Stimulated activated CD8-positive, alpha-beta memory T cell treated with anti-CD3 and anti-CD28 coated beads, Interleukin-7, amount 100 ng/mL, for 4 hours (primary cell): ENCODE measurements around the gene TMC8.

Experiments
- DNase-seq, 2 donors: peaks; one replicate each; pipeline ENCODE4 v3.0.0-alpha.2; 2020; ENCODE audit warnings: low read depth in 2 of 2

The TMC8 gene

GRCh38 chr17:78180083-78180482 lies 49.5 kb downstream of the TMC8 start:
- no peak for DNase-seq

- DNase-seq: no peak
Observed at GRCh38 chr17:78180508-78180907, 49.9 kb downstream of the TMC8 start.

GRCh38 chr17:78182504-78182903 lies 51.9 kb downstream of the TMC8 start:
- DNase-seq: no peak

GRCh38 chr17:78183916-78184315 lies 53.3 kb downstream of the TMC8 start:
- DNase-seq: no peak

GRCh38 chr17:78184351-78184750 lies 53.8 kb downstream of the TMC8 start:
- DNase-seq: no peak

GRCh38 chr17:78184868-78185267 lies 54.3 kb downstream of the TMC8 start:
- DNase-seq: no peak

GRCh38 chr17:78185981-78186691 lies 55.6 kb downstream of the TMC8 start:
- DNase-seq: no peak

GRCh38 chr17:78186692-78187595 lies 56.4 kb downstream of the TMC8 start, which contains the start of the genes AFMID and TK1:
AFMID (plus strand) TSS chr17:78187362; CDS start chr17:78187371, 9 bp downstream.
TK1 (minus strand) TSS chr17:78187052; CDS start chr17:78186994, 58 bp downstream.
- peak; percentile 38 to 66 for DNase-seq
